Left kidney (tissue), 2 donors: ENCODE measurements around the gene NFIA. TPM values are rescaled to one million over a fixed set of nuclear protein-coding genes. Genes with fewer than 3 reads are reported as not detected.

Source experiments
- DNase-seq: peaks from one replicate; pipeline ENCODE4 v3.0.0-alpha.2; 2013
- polyA plus RNA-seq: library from polyadenylated mRNA; unstranded; fragments of 120-200 nt; gene quantifications from one replicate; pipeline ENCODE4 v1.2.1, GENCODE V29; 2013; ENCODE audit not compliant: insufficient read length

Gene NFIA
- polyA plus RNA-seq, 1 donor: 16.7 TPM

DNA sequence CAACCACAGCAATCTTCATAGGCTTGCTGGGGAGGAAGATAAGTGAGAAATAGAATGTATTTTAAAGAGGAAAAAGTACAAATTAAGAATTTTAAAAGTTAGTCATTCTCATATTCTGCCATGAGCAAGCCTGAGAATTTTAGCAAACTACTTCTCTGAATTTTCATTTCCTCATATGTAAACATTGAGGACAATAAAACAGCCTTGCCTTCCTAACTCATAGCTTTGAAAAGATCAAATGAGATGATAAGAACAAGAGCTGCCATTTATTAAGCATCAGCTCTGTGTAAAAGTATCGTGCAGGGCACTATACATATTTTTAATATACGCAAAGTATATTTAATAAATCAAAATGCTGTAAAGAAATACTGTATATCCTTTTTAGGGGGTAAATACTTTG, 286.0 kb downstream of the NFIA start:
- no peak for DNase-seq

DNA sequence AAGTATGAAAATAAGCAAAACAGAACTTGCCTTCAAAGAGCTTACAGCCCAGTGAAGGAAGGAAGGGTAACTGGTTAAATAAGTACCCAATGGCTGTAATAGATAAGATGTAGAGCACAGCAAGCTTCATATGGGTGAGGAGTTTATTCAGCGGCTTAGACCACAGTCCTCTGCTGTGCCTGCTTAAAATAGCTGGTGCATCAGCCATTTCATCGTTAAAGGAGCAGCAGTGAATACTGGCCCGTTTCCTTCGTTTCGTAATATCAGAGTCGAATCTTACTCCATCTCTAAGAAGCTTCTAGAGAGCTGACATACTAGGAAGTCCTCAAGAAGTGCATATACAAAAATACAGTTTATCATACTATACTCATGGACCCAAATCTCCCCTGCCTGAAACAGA, 286.5 kb downstream of the NFIA start:
- DNase-seq: no peak

DNA sequence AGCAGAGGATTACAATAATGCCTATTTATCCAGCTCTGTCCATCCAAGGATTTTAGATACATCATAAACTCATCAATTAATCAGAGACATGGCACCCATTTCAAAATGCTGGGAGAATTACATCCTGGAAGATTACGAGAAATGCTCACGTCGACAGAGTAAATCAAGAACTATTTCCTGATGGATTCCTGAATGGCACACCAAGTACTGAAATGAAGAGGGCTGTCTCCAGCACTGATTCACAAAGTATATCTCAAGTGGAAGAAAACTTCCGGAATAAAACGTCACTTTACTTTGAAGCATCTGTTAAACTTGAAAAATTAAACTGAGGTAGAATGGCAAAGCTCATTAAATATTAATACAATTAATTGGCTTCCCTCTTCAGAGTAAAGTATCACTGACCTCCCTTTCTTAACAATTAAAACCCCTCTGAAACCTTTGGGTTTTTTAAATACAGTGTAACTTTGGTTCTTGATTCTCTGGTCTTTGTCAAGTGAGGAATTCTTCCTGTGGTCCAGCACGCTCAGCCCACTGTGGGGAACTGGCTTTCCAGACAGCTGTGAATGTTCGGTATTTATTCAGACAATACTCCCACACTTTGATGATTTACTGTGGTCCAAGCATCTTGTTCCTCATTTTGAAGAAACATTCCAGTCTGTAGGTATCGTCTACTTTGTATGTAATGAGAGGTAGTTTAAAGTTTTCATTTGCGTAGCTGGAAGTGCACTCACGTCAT, 288.0 kb downstream of the NFIA start:
- DNase-seq: no peak

DNA sequence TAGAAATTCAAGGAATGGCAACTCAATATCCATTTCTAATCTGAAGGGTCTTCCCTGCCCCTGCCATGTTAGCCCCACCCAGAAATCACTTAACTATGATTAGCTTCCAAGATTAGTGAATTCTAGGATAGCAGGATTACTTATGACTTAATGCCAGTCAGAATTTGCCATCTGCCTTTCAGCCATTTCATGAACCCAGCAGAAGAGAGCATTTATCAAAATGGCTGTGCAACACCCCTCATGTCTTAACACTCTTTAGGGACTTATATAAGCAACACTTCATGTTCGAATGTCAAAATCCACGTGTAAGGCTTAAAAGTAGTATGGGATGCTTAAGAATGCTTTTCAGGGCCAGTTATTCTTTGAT, 288.5 kb downstream of the NFIA start:
- DNase-seq: no peak

DNA sequence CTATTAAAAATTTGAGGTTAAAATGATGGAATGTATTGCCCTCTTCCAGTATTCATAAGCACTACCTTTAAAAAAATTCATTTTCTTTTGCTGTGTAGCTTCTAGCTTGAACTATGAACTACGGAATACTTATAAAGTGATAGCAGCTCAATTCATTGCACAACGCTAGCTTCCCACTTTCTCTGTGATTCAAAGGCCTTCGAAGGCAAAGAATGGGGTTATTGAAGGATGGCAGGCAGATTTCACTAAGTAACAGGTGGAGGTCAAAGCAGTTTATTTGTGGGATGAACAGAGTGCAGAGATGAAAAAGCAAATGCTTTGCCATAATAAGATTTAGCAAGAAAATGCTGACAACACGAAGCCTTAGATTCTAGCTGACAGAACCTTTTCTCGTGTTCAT, 290.6 kb downstream of the NFIA start:
- no peak for DNase-seq

DNA sequence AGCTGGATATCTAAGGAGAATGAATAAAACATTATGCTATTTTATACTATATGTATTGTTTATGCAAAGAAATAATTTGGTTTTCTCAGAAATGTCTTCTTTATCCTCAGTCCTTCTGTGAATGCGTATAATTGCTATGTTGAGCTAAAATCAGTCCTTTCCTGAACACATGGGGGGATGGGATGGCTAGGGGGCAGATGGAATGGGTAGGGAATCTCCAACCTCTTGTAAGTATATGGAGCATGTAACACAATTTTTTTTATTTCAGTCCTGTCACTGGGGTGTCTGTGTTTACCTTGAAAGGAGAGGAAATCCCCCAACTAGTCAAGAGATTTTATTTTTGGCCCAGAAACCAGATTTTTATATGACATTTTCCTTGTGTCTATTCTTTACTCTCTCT, 291.8 kb downstream of the NFIA start:
- no peak for DNase-seq

DNA sequence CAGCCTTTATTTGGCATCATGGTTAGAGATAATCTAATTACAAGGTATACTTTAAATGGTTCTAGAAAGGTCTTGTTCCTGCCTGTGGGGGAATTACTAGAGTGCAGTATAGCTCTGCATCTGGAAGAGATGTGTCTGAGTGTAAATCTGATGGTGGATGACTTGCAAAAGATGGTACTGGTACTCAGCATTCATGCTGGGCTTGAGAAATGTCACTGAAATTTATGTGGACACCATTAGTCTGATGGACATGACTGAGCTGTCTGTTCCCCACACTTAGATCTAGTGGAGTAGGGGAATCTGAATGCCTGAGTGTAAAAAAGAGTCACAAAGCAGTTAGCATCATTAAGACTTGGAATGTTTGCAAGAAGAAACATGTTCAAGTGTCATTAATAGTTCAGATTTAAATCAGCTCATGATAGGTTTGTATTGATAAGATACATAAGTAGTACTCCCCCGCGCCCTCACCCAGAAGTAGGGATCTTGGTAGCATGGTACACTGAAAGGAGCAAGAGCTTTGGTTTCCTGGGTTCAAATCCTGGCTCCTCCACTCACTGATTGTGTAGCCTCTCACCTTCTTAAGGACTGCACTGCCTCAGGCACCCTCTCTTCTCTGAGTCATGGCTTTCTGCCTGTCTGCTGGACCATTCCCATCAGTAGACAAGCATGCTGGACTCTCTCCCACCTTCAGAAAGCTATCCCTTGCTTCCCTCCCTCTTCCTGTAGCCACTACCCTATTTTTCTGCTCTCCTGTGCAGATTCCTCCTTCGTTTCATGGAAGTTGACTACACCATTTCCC, 292.9 kb downstream of the NFIA start:
- DNase-seq: no peak

DNA sequence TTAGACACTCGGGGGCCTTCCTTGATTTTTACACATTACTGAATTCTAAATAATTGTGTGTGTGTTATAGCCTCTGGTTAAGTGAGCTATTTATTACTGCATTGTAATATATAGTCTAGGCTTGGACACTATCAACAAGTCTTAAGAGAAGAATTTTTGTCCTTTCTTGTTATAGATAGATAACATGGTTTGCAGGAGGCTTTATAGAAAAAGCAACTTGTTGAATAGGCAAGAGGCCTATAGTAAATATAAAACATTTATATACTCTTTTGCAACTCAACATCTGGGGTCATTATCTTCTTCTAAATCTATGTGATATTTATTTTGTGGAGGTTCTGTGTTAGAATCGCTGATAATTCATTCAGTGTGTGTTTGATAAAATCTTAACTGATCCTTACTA, 293.8 kb downstream of the NFIA start:
- no peak for DNase-seq

DNA sequence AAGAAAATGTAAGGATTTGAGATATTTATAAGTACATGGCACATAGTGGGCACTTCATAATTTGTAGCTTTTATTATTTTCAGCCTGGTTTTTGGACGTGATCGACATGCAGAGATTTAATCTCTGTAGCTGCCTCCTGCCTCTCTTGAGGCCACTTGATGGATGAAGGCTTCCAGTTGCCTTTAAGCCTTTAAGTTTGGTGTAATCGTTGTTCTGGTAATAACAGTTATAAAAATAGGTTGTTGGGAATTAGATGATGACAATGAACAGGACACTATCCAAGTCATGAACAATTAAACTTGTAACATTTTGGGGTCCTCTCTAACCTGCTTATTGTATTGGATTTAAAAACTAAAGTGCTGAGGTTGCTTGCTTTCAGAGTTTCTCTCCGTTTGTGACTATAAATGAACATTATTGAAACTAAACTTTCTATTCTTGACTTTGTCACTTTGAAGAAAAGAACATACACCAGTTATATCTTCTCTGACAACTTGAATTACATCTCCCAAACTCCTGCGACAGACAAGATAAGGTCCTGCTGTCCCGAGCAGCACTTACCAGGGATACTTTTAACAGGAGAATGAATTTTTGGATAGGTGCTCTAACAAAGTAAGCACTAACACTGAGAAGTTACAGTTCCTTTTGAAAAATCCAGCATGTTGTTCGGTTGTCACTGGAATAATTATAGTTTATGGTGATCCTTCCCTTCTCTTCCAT, 295.0 kb downstream of the NFIA start:
- no peak for DNase-seq

DNA sequence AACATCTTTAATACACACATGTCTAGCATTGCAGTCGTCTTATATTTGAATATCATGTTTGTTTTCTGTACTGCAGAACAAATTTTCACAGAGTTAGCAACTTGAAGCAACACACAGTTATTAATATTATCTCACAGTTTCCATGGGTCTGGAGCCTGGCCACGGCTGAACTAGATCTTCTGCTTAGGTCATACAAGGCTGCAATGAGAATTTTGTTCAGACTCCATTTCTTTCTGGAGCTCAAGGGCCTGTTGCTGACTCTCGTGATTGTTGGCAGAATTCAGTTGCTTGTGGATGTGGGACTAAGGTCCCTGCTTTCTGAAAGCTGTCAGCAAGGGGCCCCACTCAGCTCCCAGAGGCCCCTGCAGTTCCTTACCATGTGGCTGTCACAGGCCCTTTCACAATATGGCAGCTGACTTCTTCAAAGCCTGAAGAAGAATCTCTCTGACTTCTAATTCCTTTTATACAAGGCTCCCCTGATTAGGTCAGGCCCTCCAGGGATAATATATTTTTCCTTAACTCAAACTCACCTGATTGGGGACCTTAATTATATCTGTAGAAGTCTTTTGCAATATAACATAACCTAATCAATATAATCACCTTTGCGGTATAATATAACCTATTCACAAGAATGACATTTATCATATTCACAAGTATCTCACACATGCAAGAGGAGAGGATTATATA, 296.3 kb downstream of the NFIA start:
- DNase-seq: no peak

DNA sequence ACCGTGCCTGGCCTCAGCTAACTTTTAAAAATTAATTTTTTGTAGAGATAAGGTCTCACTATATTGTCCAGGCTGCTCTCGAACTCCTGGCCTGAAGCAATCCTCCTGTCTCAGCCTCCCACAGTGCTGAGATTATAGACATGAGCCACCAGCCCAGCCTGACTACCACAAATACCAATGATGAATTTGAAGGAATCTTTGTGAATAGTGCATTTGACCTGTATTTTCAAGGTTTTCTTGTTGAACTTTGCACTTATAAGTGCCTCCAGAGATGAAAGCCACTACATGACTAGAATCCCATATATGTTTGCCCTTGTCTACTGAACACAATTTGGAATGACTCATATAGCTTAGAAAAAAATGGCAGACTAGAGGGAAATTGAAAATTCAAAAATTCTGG, 297.3 kb downstream of the NFIA start:
- no peak for DNase-seq

DNA sequence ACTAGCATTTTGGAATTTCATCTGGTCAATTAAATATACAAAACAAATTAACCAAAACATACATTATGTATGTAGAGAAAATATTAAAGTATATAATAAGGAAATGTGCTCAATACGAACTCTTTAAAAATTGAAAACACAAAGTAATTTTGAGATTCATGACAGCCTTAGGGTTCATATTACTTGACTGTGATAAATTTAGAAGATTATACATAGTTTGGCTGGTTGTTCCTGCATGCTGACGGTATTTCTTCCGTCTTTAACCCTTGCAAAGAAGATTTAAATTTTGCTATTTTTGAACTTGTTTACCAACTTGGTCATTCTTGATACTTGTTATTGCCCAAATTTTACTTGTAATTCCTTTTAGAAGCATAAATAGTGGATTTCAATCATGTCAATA, 298.2 kb downstream of the NFIA start:
- DNase-seq: no peak

DNA sequence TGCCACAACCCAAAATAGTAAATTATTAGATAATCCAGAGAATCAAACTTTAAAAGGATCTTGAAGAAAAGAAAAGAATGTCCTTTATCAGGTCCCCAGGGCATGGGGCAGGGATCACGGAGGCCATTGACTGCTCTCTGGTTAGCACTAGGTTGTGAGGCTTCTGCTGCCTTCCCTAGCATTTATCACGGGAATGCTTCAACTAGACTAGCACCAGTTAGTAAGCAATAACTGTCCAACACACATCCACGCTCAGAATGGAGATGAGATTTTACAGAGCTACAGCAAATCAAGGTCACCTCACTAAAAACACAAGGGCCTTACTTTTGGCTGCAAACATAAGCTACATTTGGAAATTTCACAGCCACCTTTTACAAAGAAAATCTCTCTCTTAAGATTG, 304.0 kb downstream of the NFIA start:
- no peak for DNase-seq

DNA sequence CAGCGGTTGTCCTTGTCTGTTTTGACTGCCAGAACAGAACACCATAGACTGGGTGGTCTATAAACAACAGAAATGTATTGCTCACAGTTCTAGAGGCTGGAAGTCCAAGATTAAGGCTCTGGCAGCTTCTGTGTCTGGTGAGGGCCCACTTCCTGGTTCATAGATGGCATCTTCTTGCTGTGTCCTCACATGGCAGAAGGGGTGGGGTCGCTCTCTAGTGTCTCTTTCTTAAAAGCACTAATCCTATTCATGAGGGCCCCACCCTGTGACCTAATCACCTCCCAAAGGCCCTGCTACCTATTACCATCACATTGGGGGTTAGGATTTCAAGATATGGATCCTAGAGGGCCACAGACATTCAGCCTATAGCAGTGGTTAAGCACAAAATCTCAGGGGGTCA, 304.4 kb downstream of the NFIA start:
- DNase-seq: no peak

DNA sequence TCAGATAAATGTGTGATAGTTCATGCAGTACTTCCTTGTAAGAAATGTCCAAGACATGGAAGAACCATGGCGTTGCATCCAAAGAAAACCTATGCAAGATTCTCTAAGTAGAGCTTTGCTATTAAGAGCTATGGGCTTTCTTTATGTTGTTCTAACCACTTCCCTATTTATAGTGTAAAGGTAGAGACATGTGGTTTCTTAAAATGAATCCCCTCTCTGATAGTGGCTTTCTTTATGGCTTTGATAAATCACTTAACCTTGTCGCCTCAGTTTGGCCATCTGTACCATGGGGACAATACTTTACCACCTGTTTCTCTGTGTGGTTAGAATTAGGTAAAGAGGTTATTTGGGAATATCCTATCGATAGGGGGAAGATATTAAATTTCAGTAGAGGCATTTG, 305.5 kb downstream of the NFIA start:
- no peak for DNase-seq

DNA sequence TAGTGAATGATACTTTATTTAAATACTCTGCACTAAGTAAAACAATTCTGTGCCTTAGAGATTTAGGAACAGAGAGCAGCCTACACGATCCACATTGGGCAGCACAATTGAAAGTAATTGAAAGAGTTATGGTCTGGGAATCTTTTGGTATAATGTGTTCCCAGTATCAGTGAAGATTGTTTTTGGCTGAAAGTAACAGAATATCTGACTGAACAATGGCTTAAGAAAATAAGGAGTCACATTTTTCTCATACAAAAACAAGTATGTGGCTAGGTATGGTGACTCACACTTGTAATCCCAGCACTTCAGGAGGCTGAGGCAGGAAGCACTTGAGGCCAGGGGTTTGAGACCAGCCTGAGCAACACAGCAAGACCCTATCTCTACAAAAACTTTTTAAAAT, 306.2 kb downstream of the NFIA start:
- no peak for DNase-seq

DNA sequence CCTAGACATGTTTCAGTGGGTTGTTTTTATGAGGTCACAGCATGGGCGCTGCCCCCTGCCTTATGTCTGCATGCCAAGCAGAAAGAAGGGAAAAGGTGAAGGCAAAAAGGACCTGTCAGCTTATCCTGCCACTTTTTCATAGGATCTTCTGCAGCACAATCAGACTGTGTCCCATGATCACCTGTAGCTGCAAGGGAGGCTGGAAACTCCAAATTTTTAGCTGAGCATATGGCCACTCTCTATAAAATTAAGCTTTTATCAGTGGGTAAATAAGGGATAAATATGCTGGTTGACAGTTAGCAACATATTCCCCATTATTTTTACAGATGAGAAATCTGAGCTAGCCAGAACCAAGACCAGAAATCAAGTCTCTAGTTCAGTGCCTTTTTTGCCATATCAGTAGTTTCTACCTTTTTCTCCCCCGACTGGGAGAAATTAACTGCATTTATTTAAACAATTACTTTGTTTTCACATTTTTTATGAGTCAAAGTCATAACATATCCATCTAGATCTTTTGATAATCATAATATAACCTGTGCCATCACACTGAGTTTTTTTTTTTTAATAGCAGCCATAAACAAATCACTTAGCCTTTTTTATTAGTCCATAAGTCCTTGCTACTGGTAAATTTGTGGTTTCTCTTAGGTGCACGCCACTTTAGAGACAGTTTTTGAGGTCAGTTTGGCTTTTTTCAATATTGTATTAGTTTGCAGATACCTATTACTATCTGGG, 307.0 kb downstream of the NFIA start:
- no peak for DNase-seq

DNA sequence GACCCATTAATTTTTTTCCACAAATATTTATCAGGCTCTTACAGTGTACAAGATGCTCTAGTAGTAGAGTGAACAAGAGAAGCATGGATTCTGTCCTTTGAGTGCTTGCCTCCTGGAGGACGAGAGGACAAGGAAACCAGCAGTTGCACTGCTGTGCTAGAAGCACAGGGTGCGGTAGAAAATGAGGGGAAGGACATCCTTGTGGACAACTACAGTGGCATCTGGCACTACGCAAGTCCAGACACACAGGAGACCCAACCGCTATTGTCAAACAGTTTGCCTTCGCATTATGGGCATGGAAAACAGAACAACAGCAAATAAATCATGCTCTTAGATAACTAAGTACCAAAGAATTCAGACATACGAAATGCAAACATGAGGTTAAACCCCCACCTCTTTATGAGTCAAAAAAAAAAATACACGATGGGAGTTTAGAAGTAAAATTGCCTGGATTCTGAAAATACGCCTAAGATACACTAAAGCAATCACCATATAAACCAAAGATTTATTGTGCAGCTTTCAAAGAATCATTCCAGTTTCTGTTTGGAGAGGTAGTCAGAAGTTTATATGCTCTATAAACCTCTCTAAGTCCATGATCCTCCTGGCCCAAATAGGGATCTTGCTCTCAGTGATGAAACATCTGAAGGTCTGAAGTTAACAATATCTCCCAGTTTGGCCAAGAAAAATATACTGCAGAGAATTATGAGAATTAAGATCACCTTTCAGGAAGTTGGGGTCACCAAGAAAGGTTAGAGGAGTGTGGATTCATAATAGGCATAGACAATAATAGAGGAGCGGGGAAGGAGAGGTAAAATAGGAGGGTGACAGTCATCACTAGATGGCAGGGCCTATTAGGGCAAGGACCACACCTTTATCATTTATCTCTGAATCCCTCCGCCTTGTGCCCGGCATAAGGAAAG, 307.8 kb downstream of the NFIA start:
- DNase-seq: no peak

DNA sequence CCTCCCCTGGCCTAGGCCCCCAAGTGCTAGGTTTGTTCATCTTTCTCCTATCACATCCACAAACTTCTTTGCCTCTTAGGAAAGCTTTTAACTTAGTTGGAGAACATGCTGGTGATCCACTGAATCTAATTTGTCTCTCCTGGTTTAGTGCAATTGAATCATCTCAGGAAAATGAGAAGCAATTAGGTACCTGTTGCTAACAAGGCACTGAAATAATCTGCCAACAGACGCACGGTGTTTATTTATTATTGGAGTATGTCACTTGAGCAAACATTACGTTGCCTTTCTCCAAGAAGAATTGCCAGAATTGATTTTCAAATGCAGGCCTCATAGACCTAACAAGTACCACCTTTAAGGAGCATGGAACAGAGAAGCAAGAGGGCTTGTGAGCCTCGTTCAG, 309.4 kb downstream of the NFIA start:
- DNase-seq: no peak

DNA sequence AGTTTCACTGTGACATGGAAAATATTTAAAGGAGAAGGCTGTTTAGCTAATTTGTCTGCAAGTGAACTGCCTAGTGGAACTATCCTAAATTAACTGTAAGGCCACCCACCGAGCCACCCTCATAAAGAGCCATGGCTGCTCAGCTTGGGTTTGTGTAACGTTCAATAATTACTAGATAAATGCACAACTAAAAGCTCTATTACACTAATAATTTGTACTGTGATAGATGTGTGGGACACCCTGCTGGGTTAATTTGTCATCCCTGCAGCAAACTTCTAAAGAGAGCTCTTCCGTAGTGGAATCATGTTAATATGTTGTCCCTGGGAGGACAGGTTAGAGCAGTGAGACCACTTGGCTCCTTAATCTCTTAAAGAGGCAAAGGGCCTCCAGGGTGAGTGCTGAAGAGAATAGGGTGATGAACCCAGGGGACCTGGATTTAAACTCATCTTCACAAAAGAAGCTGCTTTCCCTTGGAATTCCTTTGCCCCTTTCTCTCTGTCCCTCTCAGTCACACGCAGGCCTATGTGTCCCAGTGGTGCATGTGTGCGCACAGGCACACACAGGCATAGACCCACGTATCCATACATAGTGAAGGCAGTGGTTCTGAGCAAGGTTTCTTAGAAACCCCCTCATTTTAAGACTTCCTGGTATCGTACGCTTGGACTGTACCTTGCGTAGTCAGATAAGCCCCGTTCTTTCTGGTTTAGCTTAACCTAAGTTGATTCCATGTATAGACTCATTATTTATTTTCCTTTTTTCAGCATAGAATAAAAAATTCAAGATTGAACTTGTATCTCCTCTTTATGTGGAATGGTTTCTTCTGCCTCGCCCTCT, 310.3 kb downstream of the NFIA start:
- no peak for DNase-seq
